Heart left ventricle (tissue), 16 donors: Measurements from ENCODE around the gene PPP1R14D. TPM values are rescaled to one million over a fixed set of nuclear protein-coding genes. Genes with fewer than 3 reads are reported as not detected.

Experiments
- ATAC-seq, 4 donors: fragments of 200-7000 bp; cut with Tn5 transposase; one replicate each; pipeline ENCODE4 v1.9.1; 2020 to 2022; ENCODE audit warnings: moderate library complexity in 4 of 4, mild to moderate bottlenecking in 3 of 4, moderate number of reproducible peaks in 1 of 4
- DNase-seq, 5 donors: peaks; one replicate each; pipeline ENCODE4 v3.0.0-alpha.2; 2020
- H3K27ac ChIP-seq, 12 donors: fragments of 200-600 bp; sonication (generic) in 4 of 12; one replicate each; pipeline versions ENCODE4 v1.5.0 to v1.8.0; 2016 to 2022; ENCODE audit warnings: mild to moderate bottlenecking in 2 of 12
- H3K27me3 ChIP-seq, 9 donors: fragments of 200-600 bp; sonication (generic) in 2 of 9; one replicate each; pipeline versions ENCODE4 v1.5.1 to v1.8.0; 2016 to 2022; ENCODE audit warnings: mild to moderate bottlenecking in 3 of 9
- H3K36me3 ChIP-seq, 9 donors: fragments of 200-600 bp; sonication (generic) in 2 of 9; one replicate each; pipeline versions ENCODE4 v1.5.0 to v1.8.0; 2018 to 2022; ENCODE audit warnings: mild to moderate bottlenecking in 2 of 9
- H3K4me1 ChIP-seq, 12 donors: fragments of 200-600 bp; sonication (generic) in 4 of 12; one replicate each; pipeline versions ENCODE4 v1.5.0 to v1.8.0; 2016 to 2022; ENCODE audit warnings: mild to moderate bottlenecking in 3 of 12
- H3K4me3 ChIP-seq, 12 donors: fragments of 200-600 bp; sonication (generic) in 4 of 12; one replicate each; pipeline versions ENCODE4 v1.5.0 to v1.8.0; 2017 to 2022; ENCODE audit warnings: mild to moderate bottlenecking in 9 of 12, moderate library complexity in 4 of 12
- H3K9me3 ChIP-seq, 12 donors: fragments of 200-600 bp; sonication (generic) in 4 of 12; one replicate each; pipeline versions ENCODE4 v1.5.0 to v1.8.0; 2016 to 2022; ENCODE audit warnings: mild to moderate bottlenecking in 1 of 12
- CTCF ChIP-seq, 12 donors: fragments of 200-600 bp; sonication (generic) in 4 of 12; IDR thresholded peaks; one replicate each; pipeline versions ENCODE4 v1.5.0 to v1.8.0; 2018 to 2022; ENCODE audit warnings: antibody characterized with exemption in 12 of 12, mild to moderate bottlenecking in 5 of 12
- POLR2A ChIP-seq, 2 donors: fragments of 450-650 bp; IDR thresholded peaks; one replicate each; pipeline ENCODE4 v1.6.1; 2017; ENCODE audit warnings: antibody characterized with exemption in 2 of 2, mild to moderate bottlenecking in 2 of 2, moderate library complexity in 2 of 2
- WGBS, 4 donors: extraction: QIAGEN DNeasy Blood & Tissue Kit in 2 of 4; methylation state at CpG; one replicate each; pipeline versions ENCODE4 v1.1.5 to v1.1.7; 2013 to 2018; 5-methylcytosine and 5-hydroxymethylcytosine counted together
- intact Hi-C, 10 donors: fragments of 100-400 bp; cut with DNase I; formaldehyde crosslinking; loops; one replicate each; pipeline versions ENCODE4 v1.11.1 to v1.14.2; 2022
- polyA plus RNA-seq, 2 donors: library from polyadenylated mRNA; stranded (reverse); fragments of 200-250 nt; gene quantifications; one replicate each; pipeline ENCODE4 v1.2.3, GENCODE V29; 2013
- total RNA-seq, 9 donors: library from RNA; depleted of rRNA in 2 of 9; stranded (reverse); fragments of >200 nt in 2 of 9; fragmentation: NEBNext Ultra II Directional in 3 of 9; extraction: Animal tissue kit (Norgen Biotek cat#: 25700) in 3 of 9; gene quantifications; one replicate each; pipeline versions ENCODE4 v1.1.0 to v1.2.4, GENCODE V29; 2016 to 2023
- donor health status: ischemic (EF 13 %, LVEDD 7.1; RV severe dilation, severe dysfunction).
- donor health status: healthy with polysubstance abuse.
- donor health status: DM: no; HTN: yes; CAD: no.
- donor health status: DM: no; HTN: no; CAD: no.
- donor health status: ischemic (EF 25% LVEDD 6.9; RV normal size, moderate dysfunction).
- donor health status: ischemic (EF 25% LVEDD 5.7; RV mildly dilated, moderate dysfunction).
- donor health status: healthy.
- donor health status: DM: yes; HTN: yes; CAD: no.
- donor health status: ischemic (EF 35%, LVEDD 5.7; RV mildly dilated, moderate dysfunction).
- donor health status: nonischemic (EF 11% LVEDD 7.7; RV severe dilation, severe dysfunction).
- donor health status: DM: yes; HTN: yes; CAD: no.
- donor health status: PGD.
- donor health status: ischemic (EF 29% LVEDD 5.4; RV normal size, mild dysfunction).
- donor health status: nonischemic (EF 23%, LVEDD 6.1; RV moderate dilation, normal function).

Gene PPP1R14D
- total and polyA plus RNA-seq, 11 donors, result not detected

GRCh38 chr15:40785164-40785563, 43.3 kb downstream of the PPP1R14D start:
- Histone ChIP-seq H3K4me3 (no peak overlapping the region), H3K36me3 (peaks cover 0 to 4% (median 0%) of the 10 kb centered on the region in 9 donors), H3K27me3 (no peaks in the 10 kb centered on the region), H3K9me3 (no peaks in the 10 kb centered on the region), H3K27ac (no peak overlapping the region), H3K4me1 (peaks cover 0 to 25% (median 13%) of the 10 kb centered on the region in 12 donors)
- ATAC-seq (no peak), DNase-seq (no peak)
- TF ChIP-seq POLR2A (IDR thresholded peaks at IDR 0.05) (no peak), CTCF (IDR thresholded peaks at IDR 0.05) (no peak)
- 65 to 71% (median 70%) methylated on average over 3 of the region's 3 CpGs for WGBS, 4 donors
- intact Hi-C loops, result no loop called here

GRCh38 chr15:40782609-40783227, 45.8 kb downstream of the PPP1R14D start:
- DNase-seq, result peak in 2 of 5 donors; percentile 43 to 51
- Histone ChIP-seq H3K4me3 (no peak overlapping the region), H3K27me3 (no peaks in the 10 kb centered on the region), H3K4me1 (peaks cover 0 to 16% (median 9%) of the 10 kb centered on the region in 12 donors), H3K27ac (no peak overlapping the region), H3K36me3 (peaks cover 0 to 28% (median 23%) of the 10 kb centered on the region in 9 donors), H3K9me3 (no peaks in the 10 kb centered on the region)
- WGBS, 4 donors, result 64 to 89% (median 70%) methylated on average over 7 to 8 of the region's 8 CpGs
- TF ChIP-seq CTCF (IDR thresholded peaks at IDR 0.05) (peak; percentile 16 to 59 (median 48)), POLR2A (IDR thresholded peaks at IDR 0.05) (no peak)
- intact Hi-C loops, result loop anchor here in 2 of 10 donors (2.0 to 5.0 kb wide), 3 partner anchors 104 to 264 kb away; no protein-coding TSS in a partner anchor
- peak in 3 of 4 donors; percentile 68 to 76 (median 75) for ATAC-seq

- peaks cover 2 to 86% (median 83%) of the 10 kb centered on the region in 9 donors for H3K36me3 ChIP-seq
- TF ChIP-seq CTCF (IDR thresholded peaks at IDR 0.05) (no peak), POLR2A (IDR thresholded peaks at IDR 0.05) (no peak)
- H3K4me1 ChIP-seq, result peaks cover 0 to 8% (median 0%) of the 10 kb centered on the region in 12 donors
- ATAC-seq (peak in 1 of 4 donors; percentile 32), DNase-seq (no peak)
- no peaks in the 10 kb centered on the region for H3K27me3 ChIP-seq
- no peak overlapping the region for H3K4me3 ChIP-seq
- WGBS, 4 donors, result 83 to 86% (median 86%) methylated on average over 11 of the region's 11 CpGs
- no peak overlapping the region for H3K27ac ChIP-seq
- intact Hi-C loops, result no loop called here
- H3K9me3 ChIP-seq, result no peaks in the 10 kb centered on the region
Measured at GRCh38 chr15:40776537-40777141, 51.9 kb downstream of the PPP1R14D start.

- Histone ChIP-seq H3K27me3 (no peaks in the 10 kb centered on the region), H3K4me1 (peaks cover 0 to 8% (median 0%) of the 10 kb centered on the region in 12 donors), H3K4me3 (no peak overlapping the region), H3K9me3 (no peaks in the 10 kb centered on the region), H3K36me3 (peaks cover 2 to 93% (median 84%) of the 10 kb centered on the region in 9 donors), H3K27ac (no peak overlapping the region)
- intact Hi-C loops, result no loop called here
- DNase-seq (no peak), ATAC-seq (no peak)
- 91 to 96% (median 95%) methylated on average over 13 to 14 of the region's 14 CpGs for WGBS, 4 donors
- no peak for TF ChIP-seq CTCF (IDR thresholded peaks at IDR 0.05)
- no peak for TF ChIP-seq POLR2A (IDR thresholded peaks at IDR 0.05)
Measured at GRCh38 chr15:40775740-40776536, 52.6 kb downstream of the PPP1R14D start.
